Measurements from ENCODE around the gene CLCNKB.

- TF ChIP-seq CTCF (IDR thresholded peaks at IDR 0.05 in 4 of 5, conservative IDR thresholded peaks at IDR 0.05 in 1 of 5) = no peak
- no peak for TF ChIP-seq POLR2A (IDR thresholded peaks at IDR 0.05)
Measured at GRCh38 chr1:16031551-16031950, 12.0 kb upstream of the CLCNKB start.

Measured in gastrocnemius medialis (tissue), 4 donors.